Dermis microvascular lymphatic vessel endothelial cell (primary cell): ENCODE measurements around the gene GPR137C. TPM values are rescaled to one million over a fixed set of nuclear protein-coding genes. Genes with fewer than 3 reads are reported as not detected.
"Not testable (repeated sequence)": the region's sequence is repeated elsewhere in the genome, so short reads cannot be mapped to it uniquely, and the experiment has no call there.

Experiments used
- DNase-seq, 2 donors: peaks; one replicate each; pipeline versions ENCODE4 v3.0.0 to v3.0.0-alpha.2; 2010; ENCODE audit warnings: low read depth in 2 of 2
- total RNA-seq: library from RNA; depleted of rRNA; stranded (reverse); fragments of >200 nt; gene quantifications from 2 replicates; pipeline ENCODE4 v1.2.1, GENCODE V29; 2014

The GPR137C gene
- total RNA-seq, 1 donor from 2014 or later = 0.77 TPM

- DNase-seq = peak in 1 of 2 donors; percentile 34
These were observed 10.5 kb downstream of the GPR137C start for GRCh38 chr14:52563120-52563519.

GRCh38 chr14:52568454-52568853 is 15.8 kb downstream of the GPR137C start:
- not testable (repeated sequence) for DNase-seq

- no peak for DNase-seq
These were observed 23.2 kb downstream of the GPR137C start for GRCh38 chr14:52575858-52576257.

- peak in 1 of 2 donors; percentile 7 for DNase-seq
These were observed 30.9 kb downstream of the GPR137C start for GRCh38 chr14:52583544-52583943.

GRCh38 chr14:52589646-52590045 is 37.0 kb downstream of the GPR137C start:
- DNase-seq = no peak

GRCh38 chr14:52590318-52590717 is 37.7 kb downstream of the GPR137C start:
- DNase-seq = no peak

GRCh38 chr14:52596320-52596719 is 43.7 kb downstream of the GPR137C start:
- DNase-seq = no peak

- DNase-seq = no peak
These were observed 44.2 kb downstream of the GPR137C start for GRCh38 chr14:52596861-52597260.

- no peak for DNase-seq
These were observed 45.9 kb downstream of the GPR137C start for GRCh38 chr14:52598568-52598967.

- no peak for DNase-seq
These were observed 47.3 kb downstream of the GPR137C start for GRCh38 chr14:52599974-52600373.

- no peak for DNase-seq
These were observed 49.5 kb downstream of the GPR137C start for GRCh38 chr14:52602131-52602530.

- DNase-seq = no peak
These were observed 54.4 kb downstream of the GPR137C start for GRCh38 chr14:52607061-52607460.

- DNase-seq = no peak
These were observed 56.9 kb downstream of the GPR137C start for GRCh38 chr14:52609445-52610044.

GRCh38 chr14:52610187-52610586 is 57.6 kb downstream of the GPR137C start:
- DNase-seq = no peak

- DNase-seq = no peak
These were observed 66.0 kb downstream of the GPR137C start for GRCh38 chr14:52618602-52619001.

- DNase-seq = no peak
These were observed 67.1 kb downstream of the GPR137C start for GRCh38 chr14:52619687-52620086.

- DNase-seq = no peak
These were observed 87.5 kb downstream of the GPR137C start for GRCh38 chr14:52640137-52640536.

GRCh38 chr14:52641745-52642144 is 89.1 kb downstream of the GPR137C start:
- DNase-seq = no peak

GRCh38 chr14:52649511-52649910 is 96.9 kb downstream of the GPR137C start:
- DNase-seq = no peak

- DNase-seq = no peak
These were observed 98.1 kb downstream of the GPR137C start for GRCh38 chr14:52650774-52651173.

- no peak for DNase-seq
These were observed 104.3 kb downstream of the GPR137C start for GRCh38 chr14:52656905-52657304.

GRCh38 chr14:52660325-52660724 is 107.7 kb downstream of the GPR137C start:
- DNase-seq = no peak

- no peak for DNase-seq
These were observed 108.2 kb downstream of the GPR137C start for GRCh38 chr14:52660832-52661231.

- no peak for DNase-seq
These were observed 108.7 kb downstream of the GPR137C start for GRCh38 chr14:52661314-52661713.
